ENCODE measurements around the gene PPM1B. TPM values are rescaled to one million over a fixed set of nuclear protein-coding genes. Genes with fewer than 3 reads are reported as not detected.
"Not testable (repeated sequence)": the region's sequence is repeated elsewhere in the genome, so short reads cannot be mapped to it uniquely, and the experiment has no call there.

Gene PPM1B
- total RNA-seq, 1 donor from 2014 or later: 56.7 TPM

DNA sequence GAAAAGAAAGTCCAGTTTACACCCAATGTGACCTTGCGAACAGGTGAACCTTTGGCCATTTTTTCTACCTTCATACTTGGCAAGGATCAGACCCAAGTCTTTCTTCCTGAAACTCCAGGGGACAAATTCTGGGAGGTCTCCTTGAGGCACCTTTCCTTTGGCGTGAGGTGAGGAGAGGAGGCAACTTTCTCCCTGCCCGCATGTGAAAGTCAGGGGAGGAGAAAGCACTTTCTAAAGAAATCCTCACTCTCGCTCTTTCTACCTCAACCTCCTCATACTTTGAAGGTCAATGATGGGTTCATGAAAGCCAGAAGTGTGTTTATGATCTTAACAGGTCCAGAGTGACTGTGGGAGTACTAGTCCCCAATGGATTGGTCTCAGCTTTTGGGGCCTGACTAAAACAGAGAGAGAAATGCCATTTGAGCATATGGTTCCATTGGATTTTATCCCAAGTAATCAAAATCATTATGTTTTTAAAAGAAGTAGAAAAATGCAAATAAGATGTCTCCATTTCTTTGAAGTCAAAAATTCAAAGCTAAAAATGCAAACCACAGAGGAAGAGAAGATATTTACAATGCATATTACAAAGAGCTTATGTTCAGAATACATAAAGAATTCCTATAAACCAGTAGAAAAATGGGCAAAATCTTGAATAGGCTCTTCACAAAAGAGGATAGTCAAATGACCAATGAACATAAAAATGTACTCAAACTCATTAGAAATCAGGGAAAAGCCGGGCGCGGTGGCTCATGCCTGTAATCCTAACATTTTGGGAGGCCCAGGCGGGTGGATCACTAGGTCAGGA is 15.6 kb upstream of the PPM1B start:
- intact Hi-C loops (cut with micrococcal nuclease): no loop called here
- ATAC-seq (no peak), DNase-seq (no peak)

DNA sequence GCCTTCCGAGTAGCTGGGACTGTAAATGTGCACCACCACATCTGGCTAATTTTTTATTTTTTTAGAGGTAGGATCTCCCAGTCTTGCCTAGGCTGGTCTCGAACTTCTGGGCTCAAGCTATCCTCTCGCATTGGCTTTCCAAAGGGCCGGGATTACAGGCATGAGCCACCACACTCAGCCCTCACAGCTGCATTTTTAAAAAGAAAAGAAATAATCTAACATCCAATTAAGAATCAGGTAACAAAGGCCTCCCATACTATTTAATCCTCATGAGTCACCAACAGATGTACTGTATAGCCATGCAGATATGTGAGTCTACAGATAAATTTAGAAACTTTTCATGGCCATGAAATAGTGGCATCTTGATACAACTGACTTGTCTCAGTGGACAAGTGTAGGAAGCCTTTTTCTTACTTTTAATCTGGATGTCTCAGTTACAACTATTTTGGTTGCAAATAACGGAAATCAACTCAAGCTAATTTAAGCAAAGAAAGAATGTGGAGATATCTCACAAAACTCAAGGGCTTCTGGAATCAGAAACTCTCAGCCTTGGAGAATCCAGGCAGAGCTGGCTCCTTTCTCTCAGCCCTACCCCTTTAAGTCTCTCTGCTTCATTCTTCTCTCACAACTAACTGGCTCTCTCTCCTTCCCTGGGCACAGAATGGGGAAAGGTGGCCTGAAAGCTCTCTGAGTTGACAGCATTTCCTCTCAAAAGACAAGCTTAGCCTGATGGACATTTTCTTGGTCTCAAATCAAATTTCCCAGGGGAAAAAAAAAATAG is 12.8 kb upstream of the PPM1B start:
- intact Hi-C loops (cut with micrococcal nuclease): no loop called here
- ATAC-seq: no peak
- DNase-seq: no peak

DNA sequence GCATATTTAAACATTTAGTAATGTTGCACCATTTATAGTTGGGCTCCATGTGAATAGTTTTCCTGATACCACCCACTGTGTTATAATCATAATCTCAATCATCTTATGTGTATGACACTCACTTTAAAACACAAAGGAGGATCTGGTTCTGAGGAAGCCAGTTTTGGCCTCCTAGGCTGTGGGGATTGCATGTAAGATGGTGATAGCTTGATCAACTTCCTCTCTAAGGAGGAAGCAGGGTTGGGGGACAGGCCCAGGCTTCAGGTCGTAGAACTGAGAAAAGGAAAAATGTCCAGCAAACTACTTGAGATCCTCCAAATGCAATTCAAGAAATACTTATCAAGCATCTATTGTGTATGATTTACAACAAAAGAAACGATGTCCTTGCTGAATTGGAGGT is 4.9 kb upstream of the PPM1B start:
- intact Hi-C loops (cut with micrococcal nuclease): no loop called here
- DNase-seq: no peak
- ATAC-seq: no peak

DNA sequence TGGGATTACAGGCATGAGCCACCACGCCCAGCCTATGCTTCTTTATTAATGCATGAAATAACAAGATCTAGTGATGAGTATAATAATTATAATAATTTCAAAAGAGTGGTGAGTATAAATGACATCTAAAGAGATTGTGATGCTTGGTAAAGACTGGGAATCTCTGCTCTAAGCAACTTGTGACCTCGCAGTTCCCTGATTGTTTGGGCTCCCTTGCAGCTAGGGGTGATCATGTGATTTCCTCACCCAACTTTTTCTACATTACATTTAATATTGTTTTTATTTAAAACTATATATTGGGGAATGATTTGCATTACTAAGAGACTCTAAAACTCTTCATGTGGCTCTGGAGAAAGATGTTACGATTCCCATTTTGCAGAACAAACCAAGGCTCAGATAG is 4.1 kb upstream of the PPM1B start:
- intact Hi-C loops (cut with micrococcal nuclease): no loop called here

DNA sequence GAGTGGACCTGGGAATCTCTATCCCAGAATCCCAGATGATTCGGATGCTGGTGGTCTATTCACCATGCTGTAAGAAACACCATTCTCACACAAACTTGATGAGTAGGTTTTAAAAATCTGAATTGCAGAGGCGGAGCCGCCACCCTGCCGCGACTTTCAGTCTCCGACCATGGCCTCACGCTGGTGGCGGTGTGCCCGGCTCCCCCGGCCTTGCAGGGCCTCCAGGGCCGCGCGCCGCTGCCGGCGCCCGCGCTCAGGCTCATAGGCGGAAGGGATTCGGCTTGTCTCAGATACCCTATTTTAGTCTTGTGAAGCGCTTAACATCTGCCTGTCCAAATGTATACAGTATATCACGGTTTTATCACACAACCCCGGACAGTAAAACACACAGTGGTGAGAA is 2.6 kb upstream of the PPM1B start:
- ATAC-seq (no peak), DNase-seq (no peak)
- intact Hi-C loops (cut with micrococcal nuclease): no loop called here

More for the DNA sequence above, 4.1 kb upstream of the PPM1B start:
- ATAC-seq (no peak), DNase-seq (no peak)

DNA sequence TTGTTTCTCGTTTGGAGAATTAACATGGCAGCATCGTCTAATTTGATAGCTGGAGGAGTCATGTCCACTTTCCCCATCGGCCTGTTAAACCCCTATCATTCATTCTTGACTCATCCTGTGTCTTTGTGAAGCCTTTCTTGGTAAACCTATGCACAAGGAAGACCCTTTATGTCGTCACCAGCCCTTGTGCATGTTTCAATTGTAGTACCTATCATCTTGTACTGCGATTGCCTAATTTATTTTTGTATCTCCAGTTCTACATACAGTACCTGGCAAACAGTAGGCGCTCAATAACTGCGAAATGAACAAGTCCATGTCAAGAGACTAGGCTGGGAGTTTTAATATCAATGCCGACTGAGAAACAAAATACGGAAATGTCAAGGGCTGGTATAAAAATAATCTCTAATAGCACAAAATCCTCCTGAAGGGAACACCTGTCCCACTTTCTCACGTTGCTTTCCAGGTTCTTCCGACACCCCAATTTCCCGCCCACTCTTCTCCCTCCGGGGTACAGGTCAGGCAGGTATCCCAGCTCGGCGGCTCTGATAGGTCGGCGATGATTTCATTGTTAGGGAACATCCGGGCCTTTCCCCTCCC is 1.3 kb upstream of the PPM1B start:
- ATAC-seq: no peak
- no peak for DNase-seq
- intact Hi-C loops (cut with micrococcal nuclease): no loop called here

DNA sequence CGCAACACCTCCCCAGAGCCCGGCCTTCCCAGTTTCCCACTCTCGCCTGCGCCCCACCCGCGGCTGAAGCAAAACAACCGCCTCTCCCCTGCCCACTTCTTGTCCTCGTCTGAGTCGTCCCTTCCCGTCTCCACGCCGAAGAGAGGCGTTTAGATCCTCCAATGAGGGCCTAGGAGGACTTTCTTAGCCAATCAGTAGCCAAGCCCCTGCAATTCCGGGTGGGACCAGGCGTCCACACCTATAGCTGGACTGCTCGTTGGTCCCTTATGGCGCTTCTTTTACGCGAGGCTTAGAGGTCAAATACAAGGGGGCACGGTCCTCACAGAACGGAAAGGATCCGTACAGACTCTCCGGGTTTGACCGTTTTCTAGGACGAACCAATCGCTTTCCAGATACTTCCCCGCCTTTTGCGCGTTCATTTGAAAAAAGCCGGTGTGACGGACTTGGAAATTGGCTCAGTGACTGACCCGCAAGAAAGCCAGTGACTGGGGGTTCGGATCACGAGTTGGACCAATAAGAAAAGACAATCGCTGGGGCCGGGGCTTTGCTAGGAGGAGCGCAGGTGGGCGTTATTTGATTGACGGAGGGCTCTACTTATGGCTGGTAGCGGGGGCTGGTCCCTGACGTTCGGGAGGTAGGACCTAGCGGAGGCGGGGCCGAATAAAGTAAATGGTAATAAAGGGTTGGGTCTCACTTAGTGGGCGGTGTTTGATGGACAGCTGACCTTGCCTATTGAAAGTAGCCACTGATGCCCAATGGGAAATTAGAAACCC is 581 bp upstream of the PPM1B start:
- intact Hi-C loops (cut with micrococcal nuclease): no loop called here
- peak; percentile 91 for ATAC-seq
- DNase-seq: peak; percentile 97

DNA sequence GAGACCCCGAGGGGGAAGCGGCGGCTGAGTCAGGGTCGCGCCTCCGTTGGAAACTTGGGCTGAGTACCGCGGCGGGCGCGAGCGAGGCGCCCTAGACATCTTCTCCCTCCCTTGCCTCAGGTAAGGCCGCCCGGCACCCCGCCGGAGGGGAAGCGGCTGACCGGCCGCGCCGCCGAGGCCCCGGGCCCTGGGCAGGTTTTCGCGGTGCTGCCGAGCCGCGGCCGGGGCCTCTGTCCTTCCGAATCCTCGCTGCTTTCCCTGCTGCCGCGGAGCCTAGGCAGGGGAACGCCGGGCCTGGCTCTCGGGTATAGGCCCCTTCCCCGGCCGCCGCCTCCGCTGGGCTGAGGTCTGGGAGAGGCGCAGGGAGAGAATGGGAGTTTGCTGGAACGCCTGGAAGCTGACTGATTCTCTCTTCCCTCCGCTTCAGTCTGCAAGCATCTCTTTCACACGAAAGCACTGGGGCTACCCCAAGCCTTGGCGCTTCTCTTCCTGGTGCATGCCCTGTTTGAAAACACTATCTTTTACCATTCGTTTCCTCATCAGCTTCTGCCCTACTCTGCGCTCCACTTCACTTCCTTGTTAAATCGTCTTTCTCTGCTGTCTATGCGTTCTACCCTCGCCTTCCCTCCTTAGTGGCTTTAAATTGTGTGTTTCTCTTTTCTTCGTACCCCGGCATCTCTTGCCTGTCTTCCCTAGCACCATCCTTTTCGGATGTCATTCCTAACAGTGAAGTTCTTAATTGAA is 652 bp downstream of the PPM1B start:
- intact Hi-C loops (cut with micrococcal nuclease): no loop called here
- peak; percentile 55 for DNase-seq
- ATAC-seq: peak; percentile 2

DNA sequence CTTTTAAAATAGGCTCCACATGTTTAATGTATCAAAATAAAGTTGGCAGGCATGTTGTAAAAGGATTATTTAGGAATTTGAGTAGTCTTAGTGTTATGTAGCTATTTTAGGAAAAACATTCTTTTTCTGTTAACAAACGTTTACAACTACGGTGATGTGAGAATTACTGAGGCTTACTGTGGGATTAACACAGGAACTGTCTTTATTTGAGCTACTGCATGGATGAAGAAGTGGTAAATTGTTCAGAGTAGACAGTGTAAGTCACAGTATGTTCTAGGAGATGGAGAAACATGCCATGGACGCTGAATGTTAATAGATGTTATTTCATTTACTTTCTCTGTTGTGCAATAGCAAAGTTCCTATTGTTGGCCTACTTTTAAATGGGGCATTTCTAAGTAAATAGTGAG is 1.6 kb downstream of the PPM1B start:
- ATAC-seq: no peak
- no peak for DNase-seq
- intact Hi-C loops (cut with micrococcal nuclease): no loop called here

DNA sequence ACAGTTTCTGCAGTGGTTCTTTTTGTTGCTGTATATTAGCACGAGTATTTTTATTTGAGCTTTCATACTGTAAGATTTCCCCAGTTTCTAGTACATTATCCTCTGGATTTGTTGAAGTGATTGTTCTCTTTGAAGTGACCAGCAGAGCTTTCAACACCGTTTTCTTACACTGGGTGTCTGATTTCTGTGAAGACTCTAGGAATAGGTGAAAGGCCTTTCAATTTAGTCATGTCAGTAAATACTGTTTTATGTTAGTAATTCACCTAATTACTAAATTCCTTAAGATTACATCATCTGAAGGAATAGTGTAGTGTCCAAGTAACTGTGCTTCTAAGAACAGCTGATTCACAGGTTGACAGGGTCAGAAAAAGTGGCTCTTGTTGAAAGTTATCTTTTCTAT is 2.3 kb downstream of the PPM1B start:
- intact Hi-C loops (cut with micrococcal nuclease): no loop called here
- ATAC-seq (no peak), DNase-seq (no peak)

DNA sequence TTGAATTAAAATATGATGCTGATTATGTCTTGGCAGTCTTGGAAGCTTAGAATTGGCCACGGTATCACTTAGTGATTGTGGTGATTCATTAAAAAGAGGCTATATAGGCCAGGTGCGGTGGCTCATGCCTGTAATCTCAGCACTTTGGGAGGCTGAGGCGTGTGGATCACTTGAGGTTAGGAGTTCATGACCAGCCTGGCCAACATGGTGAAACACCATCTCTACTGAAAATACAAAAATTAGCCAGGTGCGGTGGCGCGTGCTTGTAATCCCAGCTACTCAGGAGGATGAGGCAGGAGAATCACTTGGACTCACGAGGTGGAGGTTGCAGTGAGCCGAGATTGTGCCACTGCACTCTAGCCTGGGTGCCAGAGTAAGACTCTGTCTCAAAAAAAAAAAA is 2.8 kb downstream of the PPM1B start:
- DNase-seq; intact Hi-C loops (cut with micrococcal nuclease); ATAC-seq: not testable (repeated sequence)

DNA sequence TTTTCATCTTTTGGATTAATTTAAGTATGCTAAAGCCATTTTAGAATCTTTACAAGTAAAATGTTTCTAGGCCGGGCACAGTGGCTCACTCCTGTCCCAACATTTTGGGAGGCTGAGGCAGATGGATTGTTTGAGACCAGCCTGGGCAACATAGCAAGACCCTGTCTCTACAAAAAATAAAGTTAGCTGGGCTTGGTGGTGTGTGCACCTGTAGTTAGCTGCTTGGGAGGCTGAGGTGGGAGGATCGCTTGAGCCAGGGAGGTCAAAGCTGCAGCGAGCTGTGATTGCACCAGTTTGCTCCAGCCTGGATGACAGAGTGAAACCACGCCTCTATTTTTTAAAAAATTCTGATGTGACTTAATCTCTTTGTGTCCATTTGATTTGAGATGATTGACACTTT is 3.9 kb downstream of the PPM1B start:
- ATAC-seq: no peak
- intact Hi-C loops (cut with micrococcal nuclease): no loop called here
- no peak for DNase-seq

DNA sequence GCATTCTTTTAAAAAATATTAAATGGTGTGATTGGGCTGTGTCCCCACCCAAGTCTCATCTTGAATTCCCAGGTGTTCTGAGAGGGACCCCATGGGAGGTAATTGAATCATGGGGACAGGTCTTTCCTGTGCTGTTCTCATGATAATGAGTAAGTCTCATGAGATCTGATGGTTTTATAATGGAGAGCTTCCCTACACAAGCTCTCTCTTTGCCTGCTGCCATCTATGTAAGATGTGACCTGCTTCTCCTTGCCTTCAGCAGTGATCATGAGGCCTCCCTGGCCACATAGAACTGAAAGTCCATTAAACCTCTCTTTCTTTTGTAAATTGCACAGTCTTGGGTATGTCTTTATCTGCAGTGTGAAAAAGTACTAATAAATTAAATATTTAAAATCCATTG is 10.3 kb downstream of the PPM1B start:
- DNase-seq (no peak), ATAC-seq (no peak)
- intact Hi-C loops (cut with micrococcal nuclease): no loop called here

DNA sequence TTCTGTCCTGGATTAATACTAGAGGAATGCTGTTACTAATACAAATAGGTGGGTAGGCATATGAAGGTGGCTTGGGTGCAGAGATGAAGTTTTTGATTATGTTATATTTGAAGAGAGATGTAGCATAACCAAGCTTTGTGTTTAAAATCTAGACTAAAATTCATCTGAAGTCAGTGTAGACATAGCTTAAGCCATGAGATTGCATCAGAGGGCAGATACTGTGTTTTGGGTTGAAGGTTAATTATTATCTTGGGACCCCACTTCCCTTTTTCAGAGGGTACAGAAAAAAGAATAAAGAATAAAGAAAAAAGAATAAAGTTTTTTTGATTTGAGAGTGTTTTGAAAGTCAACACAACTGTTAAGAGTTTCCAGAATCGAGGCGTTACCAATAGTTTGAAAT is 13.0 kb downstream of the PPM1B start:
- intact Hi-C loops (cut with micrococcal nuclease): no loop called here
- DNase-seq (no peak), ATAC-seq (no peak)

DNA sequence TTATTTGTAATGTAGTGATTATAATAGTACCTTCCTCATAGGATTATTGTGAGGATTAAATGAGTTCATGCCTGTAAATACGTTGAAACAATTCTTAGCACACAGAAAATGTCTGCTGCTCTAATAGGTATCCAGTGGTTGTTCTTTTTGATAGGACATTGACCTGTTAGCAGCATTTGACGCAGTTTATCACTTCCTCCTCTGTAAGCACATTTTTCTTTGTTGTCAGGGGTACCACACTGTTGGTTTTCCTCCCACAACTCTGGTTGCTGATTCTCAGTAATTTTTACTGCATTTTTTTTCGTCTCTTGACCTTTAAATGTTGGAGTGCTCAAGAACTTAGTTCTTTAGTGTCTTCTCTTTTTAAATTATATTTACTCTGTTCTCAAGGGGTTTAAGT is 15.4 kb downstream of the PPM1B start:
- DNase-seq (no peak), ATAC-seq (no peak)
- intact Hi-C loops (cut with micrococcal nuclease): no loop called here

DNA sequence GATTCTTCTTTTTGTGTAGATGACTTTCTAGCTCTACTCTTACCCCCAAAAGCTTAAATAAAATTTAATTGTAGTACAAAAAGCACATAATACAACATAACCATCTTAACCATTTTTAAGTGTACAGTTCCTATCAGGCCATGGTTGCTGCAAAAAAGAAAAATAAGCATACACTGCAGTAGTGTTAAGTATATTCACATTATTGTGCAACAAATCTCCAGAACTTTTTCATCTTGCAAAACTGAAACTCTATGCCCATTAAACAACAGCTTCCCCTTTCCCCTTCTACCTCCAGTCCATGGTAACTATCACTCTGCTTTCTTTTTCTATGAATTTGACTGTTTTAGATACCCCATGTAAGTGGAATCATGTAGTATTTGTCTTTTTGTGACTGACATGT is 18.1 kb downstream of the PPM1B start:
- ATAC-seq (no peak), DNase-seq (no peak)
- intact Hi-C loops (cut with micrococcal nuclease): no loop called here

DNA sequence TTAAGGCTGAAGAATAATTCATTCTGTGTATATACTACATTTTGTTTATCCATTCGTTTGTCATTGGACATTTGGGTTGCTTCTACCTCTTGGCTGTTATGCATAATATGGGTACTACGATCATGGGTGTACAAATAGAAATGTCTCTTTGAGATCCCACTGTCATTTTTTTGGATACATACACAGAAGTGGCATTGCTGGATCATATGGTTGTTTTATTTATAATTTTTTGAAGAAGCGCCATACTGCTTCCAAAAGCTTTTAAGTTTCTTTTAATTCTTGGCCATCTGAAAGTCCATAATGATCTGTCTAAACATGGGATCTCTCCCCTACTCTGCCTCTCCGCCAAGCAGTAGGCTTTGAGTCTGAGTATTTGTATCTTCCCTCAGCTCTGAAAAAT is 18.6 kb downstream of the PPM1B start:
- no peak for DNase-seq
- intact Hi-C loops (cut with micrococcal nuclease): no loop called here
- no peak for ATAC-seq

DNA sequence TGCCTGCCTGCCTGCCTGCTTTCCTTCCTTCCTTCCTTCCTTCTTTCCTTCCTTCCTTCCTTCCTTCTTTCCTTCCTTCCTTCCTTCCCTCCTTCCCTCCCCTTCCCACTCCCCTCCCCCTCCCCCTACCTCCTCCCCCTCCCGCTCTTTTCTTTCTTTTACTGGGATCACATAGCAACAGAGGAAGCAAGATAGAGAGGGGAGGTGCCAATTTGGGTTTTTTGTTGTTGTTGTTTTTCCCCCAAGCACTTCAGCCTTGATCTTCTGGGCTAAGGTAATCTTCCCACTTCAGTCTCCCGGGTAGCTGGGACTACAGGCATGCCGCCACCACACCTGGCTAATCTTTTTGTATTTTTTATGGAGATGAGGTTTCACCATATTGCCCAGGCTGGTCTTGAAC is 20.0 kb downstream of the PPM1B start:
- DNase-seq (no peak), ATAC-seq (no peak)
- intact Hi-C loops (cut with micrococcal nuclease): no loop called here

DNA sequence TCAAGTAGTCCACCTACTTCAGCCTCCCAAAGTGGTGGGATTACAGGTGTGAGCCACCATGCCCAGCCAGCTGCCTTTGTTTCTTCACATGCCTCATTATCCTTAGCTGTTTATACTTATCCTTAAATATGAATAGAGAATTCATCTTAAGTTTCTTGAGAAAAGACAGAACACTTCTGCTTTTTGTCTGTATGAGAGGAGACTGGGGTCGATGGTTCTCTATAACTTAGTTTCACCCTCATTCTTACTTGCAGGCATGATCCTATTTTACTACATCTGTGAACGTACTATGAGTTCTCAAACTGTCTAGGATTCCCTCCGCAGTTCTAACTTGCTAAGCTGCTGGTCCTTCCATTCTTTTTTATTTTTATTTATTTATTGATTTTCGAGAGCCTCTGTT is 20.4 kb downstream of the PPM1B start:
- ATAC-seq (no peak), DNase-seq (no peak)
- intact Hi-C loops (cut with micrococcal nuclease): no loop called here
